ENCODE results near the gene HECTD2.
"Not testable (repeated sequence)": the region's sequence is repeated elsewhere in the genome, so short reads cannot be mapped to it uniquely, and the experiment has no call there.

DNA sequence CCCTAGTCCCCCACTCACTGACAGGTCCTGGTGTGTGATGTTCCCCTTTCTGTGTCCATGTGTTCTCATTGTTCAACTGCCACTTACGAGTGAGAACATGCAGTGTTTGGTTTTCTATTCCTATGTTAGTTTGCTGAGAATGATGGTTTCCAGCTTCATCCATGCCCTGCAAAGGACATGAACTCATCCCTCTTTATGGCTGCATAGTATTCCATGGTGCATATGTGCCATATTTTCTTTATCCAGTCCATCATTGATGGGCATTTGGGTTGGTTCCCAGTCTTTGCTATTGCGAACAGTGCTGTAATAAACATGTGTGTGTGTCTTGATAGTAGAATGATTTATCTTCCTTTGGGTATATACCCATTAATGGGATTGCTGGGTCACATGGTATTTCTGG, 28.1 kb downstream of the HECTD2 start:
- TF ChIP-seq EZH2 (IDR thresholded peaks at IDR 0.05; ENCODE audit: low read depth); CTCF (conservative IDR thresholded peaks at IDR 0.05): not testable (repeated sequence)
